ENCODE data around the gene ADGRD2.

Gene ADGRD2

GRCh38 chr9:124511891-124512805, 61.9 kb downstream of the ADGRD2 start:
- DNase-seq (ENCODE audit: low read depth), result no peak

GRCh38 chr9:124512806-124513204, 62.6 kb downstream of the ADGRD2 start:
- DNase-seq (ENCODE audit: low read depth), result no peak

DNA sequence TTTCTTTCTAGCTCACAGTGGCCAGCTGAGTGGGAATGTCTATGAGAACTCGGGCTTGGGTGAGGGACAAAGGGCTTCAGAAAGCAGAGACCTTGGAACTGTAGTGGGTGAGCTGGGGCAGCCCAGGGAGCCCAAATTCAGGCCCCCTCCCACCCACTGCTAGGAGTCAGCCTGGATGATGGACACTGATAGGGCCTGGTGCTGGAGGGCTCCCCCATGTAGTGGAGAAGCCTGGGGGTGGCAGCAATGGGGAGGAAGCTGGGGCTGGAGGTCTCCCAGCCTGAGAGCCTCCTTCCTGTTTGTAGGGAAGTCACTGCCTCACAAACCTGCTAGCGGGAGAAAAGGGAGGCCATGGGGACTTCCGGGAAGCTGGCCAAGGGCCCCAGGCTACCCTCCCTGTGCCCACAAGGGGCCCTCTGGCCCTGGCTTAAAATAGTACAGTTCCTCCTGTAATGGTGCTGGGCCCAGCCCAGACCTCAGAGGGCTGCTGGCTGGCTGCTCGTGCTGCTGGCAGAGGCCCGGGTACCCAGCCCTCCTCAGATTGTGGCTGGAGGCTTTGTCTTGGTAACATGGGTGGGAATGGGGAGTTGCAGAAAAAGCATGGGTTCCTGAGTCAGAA, 63.2 kb downstream of the ADGRD2 start:
- no peak for DNase-seq (ENCODE audit: low read depth)

DNA sequence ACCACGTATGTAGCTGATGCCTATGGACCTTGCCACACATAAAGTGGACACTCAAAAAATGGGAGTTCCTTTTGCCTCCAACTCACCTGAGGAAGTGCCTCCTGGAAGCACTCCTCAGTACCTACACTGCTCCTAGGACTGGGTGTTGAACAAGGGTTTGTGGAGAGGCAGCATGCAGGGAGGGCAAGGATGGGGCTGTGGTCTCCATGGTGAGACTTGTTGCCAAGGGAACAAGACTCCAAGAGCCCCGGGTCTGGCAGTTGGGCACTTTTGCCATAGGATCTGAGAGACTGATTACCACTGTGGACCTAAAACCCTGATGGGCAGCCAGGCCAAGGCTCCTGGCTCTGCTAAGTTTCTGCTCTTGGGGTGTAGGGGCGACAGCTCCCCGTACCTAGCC, 63.9 kb downstream of the ADGRD2 start:
- DNase-seq (ENCODE audit: low read depth), result no peak

GRCh38 chr9:124514874-124515273, 64.6 kb downstream of the ADGRD2 start:
- no peak for DNase-seq (ENCODE audit: low read depth)

GRCh38 chr9:124517600-124517999, 67.3 kb downstream of the ADGRD2 start:
- no peak for DNase-seq (ENCODE audit: low read depth)

DNA sequence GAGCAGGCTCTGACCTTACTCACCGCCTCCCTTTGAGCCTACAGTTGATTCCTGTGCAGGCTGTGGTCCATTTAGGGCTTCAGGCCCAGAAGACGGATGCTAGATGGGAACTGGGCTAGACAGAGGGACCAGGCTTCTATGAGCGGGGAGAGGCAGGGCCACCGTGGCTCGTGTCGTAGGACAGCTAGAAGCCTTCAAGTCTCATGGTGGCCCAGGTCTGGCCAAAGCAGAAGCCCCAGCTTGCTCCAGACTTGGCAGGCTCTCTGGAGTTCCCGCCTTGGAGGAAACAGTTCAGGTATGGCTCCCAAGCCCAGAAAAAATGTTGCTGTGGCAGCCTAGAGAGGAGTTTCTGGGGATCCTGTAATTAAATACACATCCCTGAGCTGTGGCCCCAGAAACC, 67.9 kb downstream of the ADGRD2 start:
- no peak for DNase-seq (ENCODE audit: low read depth)

- DNase-seq (ENCODE audit: low read depth), result no peak
Observed at GRCh38 chr9:124520206-124520596, 70.0 kb downstream of the ADGRD2 start.

DNA sequence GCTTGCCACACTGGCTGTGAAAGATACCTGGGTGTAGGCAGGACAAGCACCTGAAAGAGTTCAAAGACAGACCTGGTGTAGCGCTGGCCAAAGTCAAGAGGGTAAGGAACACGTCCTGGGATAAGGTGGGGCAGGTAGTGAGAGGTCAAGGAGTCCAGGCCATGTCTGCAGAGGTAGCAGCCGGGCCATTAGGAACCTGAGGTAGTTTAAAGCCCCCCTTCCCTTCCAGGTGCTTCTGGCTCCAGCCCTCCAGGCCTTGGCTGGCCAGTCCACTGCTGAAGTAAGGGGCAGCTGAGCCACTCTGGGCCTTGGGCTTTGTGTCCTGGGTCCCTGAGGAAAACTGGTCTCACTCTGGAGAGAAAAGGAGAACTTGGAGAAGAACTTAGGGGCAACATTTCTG, 70.9 kb downstream of the ADGRD2 start:
- no peak for DNase-seq (ENCODE audit: low read depth)

- DNase-seq (ENCODE audit: low read depth), result no peak
Observed at GRCh38 chr9:124522121-124523098, 72.2 kb downstream of the ADGRD2 start.

DNA sequence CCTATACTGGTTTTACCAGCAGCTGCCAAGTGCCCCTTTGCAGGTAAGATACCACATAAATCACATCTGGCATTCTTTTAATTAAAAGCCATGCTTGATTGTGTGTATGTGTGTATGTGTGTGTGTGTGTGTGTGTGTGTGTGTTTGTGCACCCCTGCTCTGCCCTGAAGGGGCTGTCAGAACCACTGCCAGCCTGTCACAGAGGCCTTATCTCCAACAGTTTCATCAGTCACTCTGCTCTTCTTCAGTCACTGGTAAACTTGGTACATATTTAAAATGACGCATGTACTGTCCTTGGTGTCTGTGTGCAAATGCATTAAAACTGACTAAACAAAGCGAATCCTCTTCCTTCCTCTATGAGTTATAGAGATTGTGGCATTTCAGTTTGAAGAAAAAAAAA, 75.9 kb downstream of the ADGRD2 start:
- DNase-seq (ENCODE audit: low read depth), result no peak

DNA sequence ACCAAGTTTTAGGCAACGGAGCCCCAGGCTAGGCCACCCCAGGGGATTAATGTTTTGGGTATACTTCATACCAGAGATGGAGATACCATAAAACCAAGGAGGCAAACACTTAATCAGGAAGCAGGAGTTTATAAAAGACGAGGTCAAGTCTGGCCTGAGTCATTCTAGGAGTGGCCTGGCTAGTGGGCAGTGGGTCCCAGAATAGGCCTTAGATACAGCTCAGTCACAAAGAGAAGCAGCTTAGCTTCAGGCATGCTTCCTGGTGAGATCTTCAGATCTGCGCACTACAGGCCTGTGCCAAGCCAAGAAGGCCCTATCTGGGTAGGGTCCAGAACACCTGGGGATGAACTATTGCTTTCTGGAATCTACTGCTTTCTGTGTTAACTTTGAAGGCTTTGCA, 77.5 kb downstream of the ADGRD2 start:
- DNase-seq (ENCODE audit: low read depth), result peak; percentile 22
